Occipital lobe (tissue), 2 donors: ENCODE data around the gene SPEM2. TPM values are rescaled to one million over a fixed set of nuclear protein-coding genes. Genes with fewer than 3 reads are reported as not detected.
"Not testable (repeated sequence)": the region's sequence is repeated elsewhere in the genome, so short reads cannot be mapped to it uniquely, and the experiment has no call there.

ENCODE experiments used
- DNase-seq: peaks from one replicate; lab custom pipeline; 2025; lab: John Stamatoyannopoulos, UW
- total RNA-seq: library from RNA; depleted of rRNA; stranded (reverse); fragments of >200 nt; gene quantifications from one replicate; pipeline ENCODE4 v1.2.3, GENCODE V29; 2014

SPEM2 gene
- total RNA-seq, 1 donor from 2014 or later: not detected

GRCh38 chr17:7442142-7442541 is 16.7 kb downstream of the SPEM2 start:
- DNase-seq: no peak

GRCh38 chr17:7443499-7444485 is 18.4 kb downstream of the SPEM2 start:
- no peak for DNase-seq

- DNase-seq: peak; percentile 56
Observed at GRCh38 chr17:7444682-7445618, 19.5 kb downstream of the SPEM2 start, which contains the start of gene CHRNB1. Gene CHRNB1, plus strand, starts transcription at chr17:7445061. Its CDS starts 67 bp downstream, at chr17:7445128.

- no peak for DNase-seq
Observed at GRCh38 chr17:7445619-7445968, 20.2 kb downstream of the SPEM2 start.

GRCh38 chr17:7448461-7448860 is 23.0 kb downstream of the SPEM2 start:
- no peak for DNase-seq

GRCh38 chr17:7459961-7460545 is 34.6 kb downstream of the SPEM2 start:
- DNase-seq: no peak

- DNase-seq: no peak
Observed at GRCh38 chr17:7460850-7461660, 35.6 kb downstream of the SPEM2 start.

- DNase-seq: no peak
Observed at GRCh38 chr17:7462474-7463371, 37.3 kb downstream of the SPEM2 start.

- DNase-seq: no peak
Observed at GRCh38 chr17:7463372-7463846, 38.0 kb downstream of the SPEM2 start.

GRCh38 chr17:7464081-7464480 is 38.7 kb downstream of the SPEM2 start:
- no peak for DNase-seq

- DNase-seq: no peak
Observed at GRCh38 chr17:7465597-7466275, 40.3 kb downstream of the SPEM2 start.

- DNase-seq: no peak
Observed at GRCh38 chr17:7466318-7466638, 40.9 kb downstream of the SPEM2 start.

GRCh38 chr17:7466639-7467341 is 41.4 kb downstream of the SPEM2 start:
- no peak for DNase-seq

GRCh38 chr17:7467498-7467897 is 42.1 kb downstream of the SPEM2 start:
- no peak for DNase-seq

GRCh38 chr17:7468290-7468689 is 42.9 kb downstream of the SPEM2 start:
- DNase-seq: no peak

GRCh38 chr17:7468804-7469389 is 43.5 kb downstream of the SPEM2 start:
- no peak for DNase-seq

GRCh38 chr17:7469843-7470242 is 44.4 kb downstream of the SPEM2 start:
- not testable (repeated sequence) for DNase-seq

- not testable (repeated sequence) for DNase-seq
Observed at GRCh38 chr17:7470457-7470973, 45.1 kb downstream of the SPEM2 start.
